22Rv1 (cell line): ENCODE results near the gene ACTG1.

ENCODE experiments used
- ZFX ChIP-seq: fragments of 450-650 bp; IDR thresholded peaks from 2 replicates; pipeline ENCODE4 v1.6.1; 2017; ENCODE audit warnings: antibody characterized with exemption, borderline replicate concordance
- TF ChIP-seq, protein P1 (sequence below): fragments of 450-650 bp; IDR thresholded peaks from 2 replicates; pipeline ENCODE4 v1.5.1; 2017; ENCODE audit warnings: mild to moderate bottlenecking

GRCh38 chr17:81478119-81478518 lies 34.5 kb downstream of the ACTG1 start:
- TF ChIP-seq, protein P1, sequence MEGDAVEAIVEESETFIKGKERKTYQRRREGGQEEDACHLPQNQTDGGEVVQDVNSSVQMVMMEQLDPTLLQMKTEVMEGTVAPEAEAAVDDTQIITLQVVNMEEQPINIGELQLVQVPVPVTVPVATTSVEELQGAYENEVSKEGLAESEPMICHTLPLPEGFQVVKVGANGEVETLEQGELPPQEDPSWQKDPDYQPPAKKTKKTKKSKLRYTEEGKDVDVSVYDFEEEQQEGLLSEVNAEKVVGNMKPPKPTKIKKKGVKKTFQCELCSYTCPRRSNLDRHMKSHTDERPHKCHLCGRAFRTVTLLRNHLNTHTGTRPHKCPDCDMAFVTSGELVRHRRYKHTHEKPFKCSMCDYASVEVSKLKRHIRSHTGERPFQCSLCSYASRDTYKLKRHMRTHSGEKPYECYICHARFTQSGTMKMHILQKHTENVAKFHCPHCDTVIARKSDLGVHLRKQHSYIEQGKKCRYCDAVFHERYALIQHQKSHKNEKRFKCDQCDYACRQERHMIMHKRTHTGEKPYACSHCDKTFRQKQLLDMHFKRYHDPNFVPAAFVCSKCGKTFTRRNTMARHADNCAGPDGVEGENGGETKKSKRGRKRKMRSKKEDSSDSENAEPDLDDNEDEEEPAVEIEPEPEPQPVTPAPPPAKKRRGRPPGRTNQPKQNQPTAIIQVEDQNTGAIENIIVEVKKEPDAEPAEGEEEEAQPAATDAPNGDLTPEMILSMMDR = no peak
- TF ChIP-seq ZFX = no peak
